NK-92 treated with Interleukin-12 subunit alpha and Interleukin-12 subunit beta, amount 100 ng/mL, for 24 hours (cell line): Measurements from ENCODE around the gene CES4A.

Source experiments
- DNase-seq: peaks from one replicate; lab custom pipeline; 2025; lab: John Stamatoyannopoulos, UW

CES4A gene

DNA sequence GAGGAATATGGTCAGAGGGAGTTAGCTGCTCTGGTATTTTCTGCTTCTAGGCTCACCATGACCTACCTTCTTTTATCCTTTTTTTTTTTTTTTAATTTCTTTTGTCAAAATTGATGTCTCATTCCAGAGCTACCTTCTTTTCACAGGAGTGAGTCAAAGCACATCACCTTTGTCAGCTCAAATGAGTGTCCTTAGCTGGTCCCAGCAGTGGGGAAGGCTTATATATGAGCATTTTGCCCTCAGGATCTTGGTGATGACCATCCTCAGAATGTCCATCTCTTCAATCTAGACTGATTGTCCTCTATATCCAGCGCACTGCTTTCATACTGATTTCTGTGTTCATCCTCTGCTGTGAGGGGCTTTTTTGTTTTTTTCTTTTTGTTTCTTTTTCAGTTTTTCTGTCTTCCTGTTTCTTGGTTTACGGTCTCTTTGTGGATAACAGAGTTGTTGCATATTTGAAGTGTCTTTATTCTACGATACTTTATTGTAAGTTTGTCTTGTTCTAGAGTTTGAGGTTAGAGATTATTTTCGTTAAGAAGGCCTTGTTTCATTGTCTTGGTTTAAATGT is 65.5 kb downstream of the CES4A start:
- no peak for DNase-seq

- DNase-seq: no peak
These were observed 66.5 kb downstream of the CES4A start for GRCh38 chr16:67054901-67055300.

DNA sequence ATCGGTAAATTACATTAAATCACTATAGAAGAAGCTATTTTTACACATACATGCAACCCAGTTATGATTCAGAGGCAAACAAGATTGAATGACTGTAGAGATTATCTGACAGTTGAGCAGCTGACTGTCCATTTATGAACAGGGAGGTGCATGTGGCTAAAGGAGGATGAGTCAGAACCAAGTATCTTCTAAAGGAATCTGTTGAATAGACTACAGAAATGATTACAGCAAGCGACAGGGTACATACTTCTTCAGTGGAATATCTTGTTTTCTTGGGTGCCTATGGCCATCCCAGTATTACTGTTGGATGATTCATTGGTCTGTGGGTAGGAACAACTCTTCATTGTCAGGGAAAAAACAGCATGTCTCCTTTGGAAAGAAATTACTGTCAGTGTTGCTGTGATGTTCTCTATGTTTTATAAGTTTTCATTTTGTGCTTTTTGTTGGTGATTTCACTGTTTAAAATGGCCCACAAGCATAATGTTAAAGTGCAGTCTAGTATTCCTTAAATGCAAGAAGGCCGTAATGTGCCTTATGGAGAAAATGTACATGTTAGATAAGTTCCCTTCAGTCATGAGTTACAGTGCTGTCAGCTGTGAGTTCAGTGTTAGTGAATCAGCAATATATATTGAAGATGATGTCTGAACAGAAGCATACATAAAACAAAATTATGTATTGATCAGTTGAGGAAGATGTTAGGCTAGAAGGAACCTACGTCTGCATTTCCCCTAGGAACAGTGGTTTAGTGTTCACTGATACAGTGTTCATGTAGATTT is 67.5 kb downstream of the CES4A start:
- DNase-seq: no peak
